ENCODE data around the gene DNAJC24.

DNAJC24 gene

DNA sequence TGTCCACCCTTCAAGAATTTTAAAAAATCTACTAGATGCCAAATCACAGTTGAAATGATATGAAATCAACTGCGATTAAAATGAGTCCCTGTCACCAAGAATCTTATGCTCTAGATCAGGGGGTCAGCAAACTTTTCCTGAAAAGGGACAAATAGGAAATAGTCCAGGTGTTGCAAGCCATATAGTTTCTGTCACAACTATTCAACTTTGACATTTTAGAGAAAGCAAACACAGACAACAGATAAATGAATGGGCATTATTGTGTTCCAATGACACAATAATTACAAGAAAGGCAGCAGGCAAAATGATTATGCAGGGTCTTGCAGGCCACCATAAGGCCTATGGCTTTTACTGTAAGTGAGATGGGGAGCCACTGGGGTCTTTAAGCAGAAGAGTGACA is 81.2 kb downstream of the DNAJC24 start:
- H3K4me3 ChIP-seq (ENCODE audit: low read depth, low read length) = no peak overlapping the region
- in situ Hi-C loops (cut with HindIII; ENCODE audit: low sequenced_read_pairs) = no loop called here
- TF ChIP-seq, protein P1, sequence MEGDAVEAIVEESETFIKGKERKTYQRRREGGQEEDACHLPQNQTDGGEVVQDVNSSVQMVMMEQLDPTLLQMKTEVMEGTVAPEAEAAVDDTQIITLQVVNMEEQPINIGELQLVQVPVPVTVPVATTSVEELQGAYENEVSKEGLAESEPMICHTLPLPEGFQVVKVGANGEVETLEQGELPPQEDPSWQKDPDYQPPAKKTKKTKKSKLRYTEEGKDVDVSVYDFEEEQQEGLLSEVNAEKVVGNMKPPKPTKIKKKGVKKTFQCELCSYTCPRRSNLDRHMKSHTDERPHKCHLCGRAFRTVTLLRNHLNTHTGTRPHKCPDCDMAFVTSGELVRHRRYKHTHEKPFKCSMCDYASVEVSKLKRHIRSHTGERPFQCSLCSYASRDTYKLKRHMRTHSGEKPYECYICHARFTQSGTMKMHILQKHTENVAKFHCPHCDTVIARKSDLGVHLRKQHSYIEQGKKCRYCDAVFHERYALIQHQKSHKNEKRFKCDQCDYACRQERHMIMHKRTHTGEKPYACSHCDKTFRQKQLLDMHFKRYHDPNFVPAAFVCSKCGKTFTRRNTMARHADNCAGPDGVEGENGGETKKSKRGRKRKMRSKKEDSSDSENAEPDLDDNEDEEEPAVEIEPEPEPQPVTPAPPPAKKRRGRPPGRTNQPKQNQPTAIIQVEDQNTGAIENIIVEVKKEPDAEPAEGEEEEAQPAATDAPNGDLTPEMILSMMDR (IDR thresholded peaks at IDR 0.05; ENCODE audit: low read depth, low read length, missing control alignments) = no peak
- DNase-seq (ENCODE audit: low read depth) = no peak

- no peak overlapping the region for H3K4me3 ChIP-seq (ENCODE audit: low read depth, low read length)
- in situ Hi-C loops (cut with HindIII; ENCODE audit: low sequenced_read_pairs) = no loop called here
- TF ChIP-seq, protein P1 (IDR thresholded peaks at IDR 0.05; ENCODE audit: low read depth, low read length, missing control alignments) = no peak
- DNase-seq (ENCODE audit: low read depth) = no peak
These were observed 85.5 kb downstream of the DNAJC24 start for GRCh38 chr11:31455177-31455576.

GRCh38 chr11:31464436-31464835 is 94.8 kb downstream of the DNAJC24 start:
- TF ChIP-seq, protein P1 (IDR thresholded peaks at IDR 0.05; ENCODE audit: low read depth, low read length, missing control alignments) = no peak
- in situ Hi-C loops (cut with HindIII; ENCODE audit: low sequenced_read_pairs) = no loop called here
- no peak overlapping the region for H3K4me3 ChIP-seq (ENCODE audit: low read depth, low read length)
- no peak for DNase-seq (ENCODE audit: low read depth)

- no peak overlapping the region for H3K4me3 ChIP-seq (ENCODE audit: low read depth, low read length)
- in situ Hi-C loops (cut with HindIII; ENCODE audit: low sequenced_read_pairs) = no loop called here
- no peak for DNase-seq (ENCODE audit: low read depth)
- TF ChIP-seq, protein P1 (IDR thresholded peaks at IDR 0.05; ENCODE audit: low read depth, low read length, missing control alignments) = no peak
These were observed 104.4 kb downstream of the DNAJC24 start for GRCh38 chr11:31474083-31474482.

- H3K4me3 ChIP-seq (ENCODE audit: low read depth, low read length) = no peak overlapping the region
- in situ Hi-C loops (cut with HindIII; ENCODE audit: low sequenced_read_pairs) = no loop called here
- DNase-seq (ENCODE audit: low read depth) = no peak
- TF ChIP-seq, protein P1 (IDR thresholded peaks at IDR 0.05; ENCODE audit: low read depth, low read length, missing control alignments) = no peak
These were observed 108.0 kb downstream of the DNAJC24 start for GRCh38 chr11:31477528-31478222.

DNA sequence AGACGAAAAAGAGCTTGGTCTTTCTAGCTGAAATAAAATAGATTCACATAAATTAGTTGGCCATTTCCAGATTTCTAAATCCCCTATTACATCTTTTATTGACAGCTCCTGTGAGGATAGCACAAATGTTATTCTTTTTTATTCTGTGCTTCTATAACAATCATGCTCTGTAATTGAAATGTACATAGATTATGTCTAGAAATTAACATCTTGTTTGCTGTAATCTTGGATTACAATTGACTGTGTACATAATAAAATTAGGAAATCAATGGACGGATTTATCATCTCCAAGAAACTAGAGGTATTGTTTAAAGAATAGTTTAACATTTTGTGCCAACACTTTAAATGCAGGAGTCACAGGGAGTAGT is 108.5 kb downstream of the DNAJC24 start:
- no peak for DNase-seq (ENCODE audit: low read depth)
- H3K4me3 ChIP-seq (ENCODE audit: low read depth, low read length) = no peak overlapping the region
- TF ChIP-seq, protein P1 (IDR thresholded peaks at IDR 0.05; ENCODE audit: low read depth, low read length, missing control alignments) = no peak
- in situ Hi-C loops (cut with HindIII; ENCODE audit: low sequenced_read_pairs) = no loop called here

Data from astrocyte of the cerebellum (primary cell).